ENCODE measurements around the gene CFAP20.

Gene CFAP20

DNA sequence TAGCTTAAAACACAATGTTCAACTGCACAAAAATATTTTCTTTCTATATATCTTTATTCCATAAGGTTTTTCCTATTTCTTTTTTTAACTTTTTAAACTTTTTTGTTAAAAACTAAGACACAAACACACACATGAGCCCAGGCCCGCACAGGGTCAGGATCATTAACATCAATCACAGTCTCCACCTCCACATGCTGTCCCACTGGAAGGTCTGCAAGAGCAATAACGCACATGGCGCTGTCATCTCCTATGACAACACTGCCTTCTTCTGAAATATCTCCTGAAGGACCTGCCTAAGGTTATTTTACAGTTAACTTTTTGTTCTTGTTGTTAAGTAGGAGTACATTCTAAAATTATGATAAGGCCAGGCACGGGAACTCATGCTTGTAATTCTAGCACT is 4.1 kb downstream of the CFAP20 start:
- no peak for DNase-seq (ENCODE audit: low read depth, low spot score)

DNA sequence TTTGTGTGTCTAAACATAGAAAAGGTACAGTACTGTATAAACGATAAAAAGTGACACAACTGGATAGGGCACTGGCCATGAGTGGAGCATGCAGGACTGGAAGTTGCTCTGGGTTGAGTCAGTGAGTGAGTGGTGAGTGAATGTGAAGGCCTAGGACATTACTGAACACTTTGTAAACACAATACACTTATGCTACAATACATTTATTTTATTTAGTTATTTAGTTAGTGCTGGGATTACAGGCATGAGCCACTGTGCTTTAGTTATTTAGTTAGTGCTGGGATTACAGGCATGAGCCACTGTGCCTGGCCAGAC is 4.6 kb downstream of the CFAP20 start:
- no peak for DNase-seq (ENCODE audit: low read depth, low spot score)

DNA sequence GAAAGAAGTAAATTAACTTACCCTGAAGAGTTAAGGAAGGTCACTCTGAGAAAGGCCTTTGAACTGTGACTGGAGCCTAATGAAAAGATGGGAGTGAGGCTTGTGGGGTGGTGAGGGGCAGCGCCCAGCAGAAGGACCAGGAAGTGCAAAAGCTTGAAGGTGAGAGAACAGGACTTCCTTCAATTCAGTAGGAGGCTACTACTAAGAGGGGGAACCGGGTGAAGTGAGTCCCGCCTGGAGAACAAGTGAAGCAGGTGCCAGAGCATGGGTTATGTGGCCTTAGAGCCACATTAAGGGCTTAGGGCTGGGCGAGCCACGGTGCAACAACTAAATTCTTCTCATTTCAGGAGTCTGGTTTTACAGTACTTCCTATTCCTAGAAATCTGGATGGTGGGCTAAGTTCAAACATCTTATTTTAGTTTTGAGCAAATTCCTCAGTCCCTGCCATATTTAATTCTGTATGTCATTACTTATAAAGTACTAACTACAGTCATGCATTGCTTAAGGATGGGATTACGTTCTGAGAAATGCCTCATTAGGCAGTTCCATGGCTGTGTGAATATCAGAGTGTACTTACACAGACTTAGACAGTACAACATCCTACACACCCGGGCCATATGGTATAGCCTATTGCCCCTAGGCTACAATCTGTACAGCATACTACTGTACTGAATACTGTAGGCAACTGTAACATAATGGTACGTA is 5.1 kb downstream of the CFAP20 start:
- no peak for DNase-seq (ENCODE audit: low read depth, low spot score)

DNA sequence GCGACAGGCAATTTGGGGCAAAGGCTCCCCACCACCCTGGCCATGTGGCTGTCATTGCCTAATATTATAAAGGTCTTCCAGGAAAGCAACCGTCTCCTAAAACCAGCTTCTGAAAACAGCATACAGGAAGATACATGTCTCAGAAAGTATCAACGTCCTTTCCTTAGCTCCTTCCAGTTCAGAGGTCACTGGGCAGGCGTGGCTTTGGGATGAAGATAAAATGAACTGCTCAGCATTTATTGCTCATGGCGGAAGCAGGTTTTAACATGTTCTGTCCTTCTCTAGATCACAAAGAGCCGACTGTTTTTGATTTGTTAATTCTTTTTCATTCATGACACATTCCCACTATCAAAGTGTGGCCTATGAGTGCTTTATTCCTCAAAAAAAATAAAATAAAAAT is 8.0 kb downstream of the CFAP20 start:
- DNase-seq (ENCODE audit: low read depth, low spot score): no peak

DNA sequence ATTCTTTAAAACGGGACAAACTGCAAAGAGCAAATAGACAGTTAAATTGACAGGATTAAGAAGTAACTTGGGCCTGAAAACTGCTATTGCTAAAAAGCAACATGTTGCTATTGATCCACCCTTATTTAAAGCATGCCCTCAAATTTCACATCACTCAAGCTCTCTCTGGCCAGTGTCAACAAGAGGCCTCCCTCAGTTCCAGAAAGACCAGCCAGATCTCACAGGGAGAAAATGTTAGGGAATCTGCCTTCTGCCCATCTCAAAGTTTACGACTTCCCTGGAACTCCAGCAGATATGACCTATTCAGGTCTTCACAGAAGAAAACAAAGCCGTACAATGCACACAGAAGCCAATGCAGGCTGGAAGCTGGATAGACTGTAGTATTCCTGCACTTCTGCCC is 8.9 kb downstream of the CFAP20 start:
- DNase-seq (ENCODE audit: low read depth, low spot score): no peak

DNA sequence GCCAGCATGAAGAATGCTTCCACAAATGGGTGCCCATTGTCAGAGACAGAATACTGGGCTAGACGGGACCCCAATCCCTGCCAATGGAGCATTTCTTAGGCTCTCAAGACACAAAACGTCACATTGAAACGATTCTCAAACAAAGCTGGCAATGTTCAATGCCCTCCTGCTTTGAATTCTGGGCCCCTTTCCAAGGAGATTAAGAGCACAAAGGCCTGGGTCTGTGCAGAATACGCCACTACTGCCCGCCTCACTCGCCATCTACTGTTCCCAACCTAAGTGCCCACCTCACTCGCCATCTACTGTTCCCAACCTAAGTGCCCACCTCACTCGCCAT is 9.7 kb downstream of the CFAP20 start:
- DNase-seq (ENCODE audit: low read depth, low spot score): no peak

DNA sequence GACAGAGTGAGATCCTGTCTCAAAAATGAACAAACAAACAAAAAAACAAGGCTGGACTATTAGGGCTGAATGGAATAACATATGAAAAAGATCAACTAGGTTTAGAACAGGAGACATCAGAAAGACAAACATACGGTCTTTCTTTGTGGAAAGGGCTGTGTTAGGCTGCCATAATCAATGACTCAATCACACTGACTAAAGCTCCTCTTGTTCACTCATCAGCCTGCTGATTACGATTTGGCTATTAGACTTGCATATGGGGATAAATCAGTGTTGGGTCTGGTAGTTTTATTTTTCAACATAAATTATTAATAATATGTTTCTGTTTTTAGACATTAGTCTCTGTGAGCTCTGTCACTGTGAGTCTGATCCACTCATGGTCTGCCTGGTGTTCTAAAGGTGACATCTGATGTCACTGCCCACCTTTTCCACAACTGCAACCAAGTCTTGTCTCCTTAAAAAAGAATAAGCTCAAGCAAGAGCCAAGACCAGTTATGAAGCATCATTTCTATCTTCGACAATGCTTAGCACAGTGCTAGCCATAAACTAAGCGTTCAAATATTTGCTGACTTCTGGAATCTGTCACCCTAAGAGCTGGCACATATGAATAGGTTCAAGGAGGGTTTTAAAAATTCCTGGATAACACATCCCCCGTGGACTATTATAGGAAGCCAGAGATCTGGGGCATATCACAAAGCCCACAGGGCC is 10.2 kb downstream of the CFAP20 start:
- no peak for DNase-seq (ENCODE audit: low read depth, low spot score)

DNA sequence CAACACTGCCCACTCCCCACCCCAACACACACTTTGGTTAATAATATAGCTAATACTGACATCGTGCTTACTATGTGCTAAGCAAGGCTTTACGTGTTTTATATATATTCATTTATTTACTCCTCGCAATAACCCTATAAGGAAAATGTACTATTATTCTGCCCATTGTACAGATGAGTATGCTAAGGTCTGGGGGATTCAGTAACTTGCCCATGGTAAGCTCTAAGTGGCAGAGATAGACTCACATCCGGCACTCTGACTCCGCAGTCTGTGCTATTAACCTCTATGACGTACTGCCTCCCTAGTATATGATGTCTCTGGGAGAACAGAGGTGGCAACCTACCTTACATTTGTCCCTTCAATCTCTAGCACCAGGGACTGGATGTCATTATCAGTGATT is 12.7 kb downstream of the CFAP20 start:
- DNase-seq (ENCODE audit: low read depth, low spot score): no peak

DNA sequence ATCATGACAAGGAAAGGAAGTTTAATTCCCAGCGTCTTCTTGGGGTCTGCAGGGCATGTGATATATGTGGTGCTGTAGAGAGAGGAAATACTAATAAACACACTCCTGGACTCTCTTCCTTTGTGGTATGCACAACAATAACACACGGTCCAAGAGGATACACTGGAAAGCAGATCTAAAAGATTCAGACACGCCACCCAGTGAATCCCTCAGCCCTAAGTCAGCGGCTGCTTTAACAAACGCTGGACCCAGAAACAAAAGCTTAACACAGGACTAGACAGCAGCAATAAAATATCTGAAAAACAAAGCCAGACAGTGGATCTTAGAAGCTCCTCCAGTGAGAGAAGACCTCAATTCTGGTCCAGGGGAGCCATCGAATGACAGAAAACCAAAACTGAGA is 13.1 kb downstream of the CFAP20 start:
- no peak for DNase-seq (ENCODE audit: low read depth, low spot score)

DNA sequence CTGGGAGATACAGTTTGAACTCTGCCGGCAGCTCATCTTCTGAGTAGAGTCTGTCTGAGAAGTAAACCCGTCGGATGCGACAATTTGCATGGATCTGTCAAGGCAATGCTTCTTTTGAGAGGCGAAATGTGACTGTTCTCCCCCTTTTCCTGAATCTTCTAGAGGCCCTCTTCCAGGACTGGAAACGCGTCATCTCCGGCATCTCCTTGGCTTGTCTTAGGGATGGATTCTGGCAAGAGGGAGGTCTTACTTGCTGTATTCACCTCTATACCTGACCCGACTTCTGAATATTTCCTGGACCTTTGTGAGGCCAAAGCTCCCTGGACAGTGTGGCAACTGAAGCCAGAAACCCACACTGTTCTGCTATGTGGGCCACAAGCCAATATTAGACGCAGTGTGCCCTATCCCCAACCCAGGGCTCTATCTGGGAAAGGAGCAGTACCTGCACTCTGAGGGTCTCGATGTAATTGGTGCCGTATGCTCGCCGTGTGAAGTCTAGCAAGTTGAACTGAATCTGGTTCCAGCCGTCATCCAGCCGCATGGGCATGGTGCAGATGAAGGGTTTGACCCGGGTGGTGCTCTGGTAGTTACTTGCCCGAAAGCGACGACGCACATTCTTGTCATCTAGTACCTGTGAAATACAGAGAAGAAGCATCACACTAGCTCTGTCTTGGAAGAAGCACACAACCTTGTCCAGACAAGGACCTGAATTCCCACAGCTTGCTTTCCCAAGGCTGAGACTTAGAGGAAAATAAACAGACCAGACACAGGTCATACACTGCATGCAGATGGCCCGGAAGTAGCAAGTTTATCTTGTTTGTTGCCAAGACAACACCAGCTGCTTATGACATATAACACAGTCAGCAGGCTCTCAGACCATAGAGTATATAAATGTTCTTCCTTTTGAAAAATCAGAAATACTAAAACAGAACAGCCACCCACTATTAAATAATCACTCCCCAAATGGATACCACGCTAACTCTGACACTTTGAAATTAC is 14.1 kb downstream of the CFAP20 start:
- no peak for DNase-seq (ENCODE audit: low read depth, low spot score)

DNA sequence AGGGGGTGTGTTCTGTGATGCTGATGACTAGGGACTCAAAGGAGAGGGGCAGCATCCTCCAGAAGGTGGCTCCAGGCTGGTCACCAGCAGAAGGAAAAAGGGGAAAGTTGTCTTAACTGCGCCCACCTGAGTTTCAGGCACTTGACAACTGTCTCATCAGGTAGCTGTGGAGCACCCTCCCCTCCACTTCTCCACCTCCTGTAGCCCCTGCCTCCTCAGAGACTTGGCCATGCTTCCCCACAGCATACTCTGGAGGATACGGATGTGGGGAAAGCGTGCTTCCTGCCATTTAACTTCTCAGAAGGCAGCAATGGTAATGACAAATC is 17.9 kb downstream of the CFAP20 start:
- no peak for DNase-seq (ENCODE audit: low read depth, low spot score)

DNA sequence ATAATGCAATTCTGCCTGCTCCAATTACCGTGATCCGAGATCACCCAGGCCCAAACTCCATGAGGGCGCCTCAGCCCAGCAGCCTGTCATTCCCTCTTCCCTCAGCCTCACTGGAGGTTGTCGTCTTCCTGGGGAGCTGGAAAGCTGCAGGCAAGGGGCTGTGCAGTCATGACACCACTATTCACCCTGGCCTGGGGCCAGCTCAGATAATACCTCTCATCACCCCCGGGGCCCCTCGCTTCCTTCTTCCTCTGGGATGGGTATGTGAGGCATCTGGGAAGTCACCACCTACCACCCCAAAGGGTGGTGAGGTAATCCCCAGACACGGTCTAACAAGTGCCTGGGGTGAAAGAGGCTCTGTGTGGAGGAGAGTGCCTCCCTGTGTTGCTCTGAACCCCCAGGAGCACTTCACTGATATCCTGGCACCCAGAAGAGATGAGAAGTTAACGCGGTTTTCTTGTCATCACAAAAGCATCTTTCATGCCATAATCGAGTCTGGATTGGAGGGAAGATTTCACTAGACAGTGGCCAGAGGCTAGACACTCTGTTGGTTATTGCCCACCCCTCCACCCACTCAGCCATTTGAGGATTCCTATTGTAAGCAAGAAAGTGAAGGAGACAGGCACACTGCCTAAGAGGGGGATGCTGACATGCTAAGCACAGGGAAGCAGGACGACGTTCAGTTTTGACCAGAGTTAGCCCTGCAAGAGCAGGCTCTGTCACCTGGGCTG is 18.4 kb downstream of the CFAP20 start:
- no peak for DNase-seq (ENCODE audit: low read depth, low spot score)

DNA sequence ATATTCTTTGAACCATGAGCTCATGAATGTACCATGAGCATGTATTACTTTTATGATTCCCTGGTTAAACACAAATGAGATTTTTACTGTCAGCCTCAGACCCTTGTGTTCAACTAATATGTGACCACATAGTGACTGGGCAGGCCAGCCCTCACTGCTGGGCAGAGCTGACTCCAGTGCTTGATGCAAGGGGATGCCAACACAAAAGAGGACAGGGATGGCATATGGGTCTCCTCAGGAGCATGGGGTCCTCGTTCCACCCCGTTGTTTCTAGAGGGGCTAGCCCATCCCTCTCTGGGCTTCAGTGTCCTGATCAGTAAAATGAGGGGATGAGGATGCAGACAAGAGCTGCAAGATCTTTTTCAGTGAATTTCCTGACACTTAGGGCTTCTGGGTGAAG is 19.3 kb downstream of the CFAP20 start:
- no peak for DNase-seq (ENCODE audit: low read depth, low spot score)

DNA sequence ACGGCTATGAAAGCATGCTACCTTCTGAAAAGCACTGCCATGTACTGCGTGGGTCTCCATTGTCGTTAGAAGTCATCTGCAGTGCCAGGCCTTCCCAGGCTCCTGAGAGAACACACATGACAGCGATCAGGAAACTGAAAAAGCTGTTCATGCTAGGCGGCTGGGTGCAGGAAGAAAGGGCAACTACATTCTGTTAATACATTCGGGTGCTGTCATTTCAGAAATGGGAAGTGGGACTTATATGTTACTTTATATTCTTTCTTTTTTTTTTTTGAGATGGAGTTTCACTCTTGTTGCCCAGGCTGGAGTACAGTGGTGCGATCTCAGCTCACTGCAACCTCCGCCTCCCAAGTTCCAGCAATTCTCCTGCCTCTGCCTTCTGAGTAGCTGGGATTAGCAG is 19.9 kb downstream of the CFAP20 start:
- no peak for DNase-seq (ENCODE audit: low read depth, low spot score)

DNA sequence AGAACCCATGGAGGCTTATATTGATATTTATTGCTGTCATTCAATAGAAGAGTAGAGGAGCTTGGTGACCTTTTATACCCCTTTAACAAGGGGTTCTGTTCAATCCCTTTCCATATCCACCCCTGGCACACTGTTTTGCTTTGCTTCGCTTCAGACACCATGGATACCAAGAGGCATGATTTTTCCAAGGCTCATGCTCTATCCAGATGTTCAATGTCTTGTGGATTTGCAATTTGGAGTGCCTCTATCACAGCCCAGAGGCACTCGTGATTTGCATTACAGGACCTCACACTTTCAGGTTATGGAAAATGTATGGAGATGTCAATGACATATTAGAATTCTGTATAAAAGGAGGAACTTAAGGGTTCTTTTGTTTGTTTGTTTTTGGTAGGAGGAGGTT is 21.5 kb downstream of the CFAP20 start:
- DNase-seq (ENCODE audit: low read depth, low spot score): no peak

DNA sequence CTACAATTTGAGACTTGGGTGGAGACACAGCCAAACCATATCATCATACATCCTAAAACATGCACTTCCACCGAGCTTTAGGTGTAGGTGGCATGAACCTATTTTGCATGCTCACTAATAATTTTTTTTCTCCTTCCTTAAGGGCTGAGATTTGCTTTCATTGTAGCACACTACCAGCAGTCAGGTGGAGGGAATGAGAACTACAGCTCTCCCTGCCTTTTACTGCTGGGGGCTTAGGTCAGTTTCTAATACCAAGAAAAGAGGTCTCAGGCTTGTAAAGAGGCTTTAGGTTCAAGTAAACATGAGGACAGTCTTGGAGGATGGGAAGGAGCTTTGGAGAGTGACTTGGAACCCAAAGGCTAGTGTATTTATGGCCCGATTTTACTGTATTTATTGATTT is 22.0 kb downstream of the CFAP20 start:
- no peak for DNase-seq (ENCODE audit: low read depth, low spot score)

DNA sequence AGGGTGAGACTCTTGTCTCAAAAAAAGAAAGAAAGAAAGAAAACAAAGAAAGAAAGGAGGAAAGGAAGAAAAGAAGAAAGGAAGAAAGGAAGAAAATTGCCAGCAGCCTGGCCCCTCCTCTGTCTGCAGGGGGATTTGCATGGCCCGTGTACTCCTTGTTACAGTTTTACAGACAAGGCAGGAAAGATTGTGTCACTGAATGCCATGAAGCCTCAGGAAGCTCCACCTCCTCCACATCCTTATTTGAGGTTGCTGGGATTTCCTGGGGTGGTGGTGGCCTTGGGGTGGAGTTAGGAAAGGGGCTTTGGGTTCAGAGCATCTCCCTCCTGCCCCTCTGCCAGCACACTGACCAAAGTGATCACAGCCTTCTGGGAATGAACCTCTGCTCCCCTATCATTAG is 23.6 kb downstream of the CFAP20 start:
- DNase-seq (ENCODE audit: low read depth, low spot score): no peak

DNA sequence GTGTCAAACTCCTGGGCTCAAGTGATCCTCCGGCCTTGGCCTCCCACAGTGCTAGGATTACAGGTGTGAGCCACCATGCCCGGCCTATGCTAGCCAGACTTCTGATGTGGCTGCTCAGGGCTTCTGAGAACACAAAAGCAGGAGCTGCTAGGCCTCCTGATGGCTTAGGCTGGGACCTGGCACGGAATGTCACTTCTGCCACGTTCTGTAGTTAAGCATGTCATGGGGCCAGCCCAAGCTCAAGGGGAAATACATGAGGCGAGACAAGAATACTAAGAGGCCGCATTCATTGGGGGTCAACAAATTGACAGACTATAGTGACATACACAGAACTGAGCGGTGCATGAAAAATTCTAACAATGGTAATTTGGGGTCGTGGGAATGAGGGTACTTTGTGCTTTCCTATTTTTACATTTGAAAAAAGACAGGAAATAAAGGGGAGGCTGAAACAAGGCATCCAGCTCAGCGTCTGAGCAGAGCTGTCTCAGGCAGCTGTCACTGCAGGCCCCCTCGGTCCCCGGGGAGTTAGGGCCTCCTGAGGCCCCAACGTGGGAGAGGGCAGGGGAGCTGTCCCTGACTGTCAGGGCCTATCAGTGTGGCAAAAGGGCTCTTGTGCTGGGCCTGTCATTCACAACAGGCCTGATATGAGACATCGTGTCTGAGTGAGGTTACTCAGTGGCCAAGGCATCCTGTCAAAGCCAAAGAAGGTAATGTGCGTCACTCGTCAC is 26.4 kb downstream of the CFAP20 start:
- DNase-seq (ENCODE audit: low read depth, low spot score): no peak

DNA sequence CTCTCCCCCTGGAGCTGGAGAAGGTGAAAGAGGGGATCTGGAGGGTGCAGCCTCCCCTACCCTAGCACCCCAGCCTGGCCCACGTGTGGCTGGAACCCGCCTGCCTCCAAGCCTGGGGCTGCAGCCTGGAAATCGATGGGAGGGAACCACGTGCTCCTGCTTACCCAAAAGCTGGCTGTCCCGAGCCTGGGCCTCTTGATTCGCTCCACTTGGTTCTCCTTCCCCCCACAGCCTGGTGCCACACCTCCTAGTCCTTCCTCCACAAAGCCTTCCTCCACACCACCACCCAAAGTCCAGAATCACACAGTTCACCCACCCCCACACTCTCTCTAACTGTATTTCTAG is 29.3 kb downstream of the CFAP20 start:
- DNase-seq (ENCODE audit: low read depth, low spot score): no peak

DNA sequence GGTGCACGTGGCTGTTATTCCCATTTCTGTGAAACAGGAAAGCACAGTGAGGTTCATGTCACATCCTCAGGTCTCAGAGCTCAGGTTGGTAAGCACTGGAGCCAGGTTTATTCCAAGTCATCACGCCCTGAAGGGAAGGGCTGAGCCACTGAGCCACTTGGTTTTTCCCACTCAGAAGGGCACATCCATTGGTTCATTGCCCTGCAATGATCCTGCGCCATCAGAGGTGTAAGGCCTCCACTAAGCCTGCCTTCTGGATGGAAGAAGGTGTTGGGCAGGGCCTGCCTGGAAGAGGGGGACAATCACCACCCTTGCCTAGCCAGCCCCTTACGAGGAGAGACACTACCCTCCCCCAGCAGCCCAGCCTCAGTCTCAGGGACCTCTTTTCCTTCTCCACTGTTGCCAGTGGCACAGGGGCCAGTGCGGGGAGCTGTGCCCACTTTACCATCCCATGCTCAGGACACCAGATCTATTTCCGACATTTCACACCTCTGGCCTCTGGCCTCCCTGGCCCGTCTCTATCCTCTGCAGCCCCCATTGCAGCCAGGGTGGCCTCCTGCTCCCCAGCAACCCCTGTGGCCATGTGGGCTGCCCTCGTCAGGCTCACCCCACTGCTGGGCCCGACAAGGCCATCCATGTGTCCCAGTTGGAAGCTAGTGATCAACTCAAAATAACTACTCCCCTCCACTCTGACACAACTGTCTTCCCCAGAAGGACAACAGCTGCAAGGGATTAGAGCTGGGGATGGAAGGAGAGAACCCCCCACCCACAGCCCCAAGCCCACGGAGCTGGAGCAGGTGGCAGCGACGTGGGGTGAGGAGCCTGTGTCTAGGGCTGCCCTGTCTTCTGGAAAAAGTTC is 29.9 kb downstream of the CFAP20 start:
- no peak for DNase-seq (ENCODE audit: low read depth, low spot score)

All from brain pericyte (primary cell).